H1 (cell line): ENCODE measurements around the gene DOCK10. TPM values are rescaled to one million over a fixed set of nuclear protein-coding genes. Genes with fewer than 3 reads are reported as not detected.

Source experiments
- CTCF ChIA-PET: fragments of 300-600 bp; sonication (Branson Sonifier 250); formaldehyde crosslinking; loops from one replicate; lab custom pipeline; 2021; ENCODE audit not compliant: partially characterized antibody; lab: Charles Lee
- POLR2A ChIA-PET: fragments of 300-600 bp; sonication (Branson Sonifier 250); formaldehyde crosslinking; loops from one replicate; lab custom pipeline; 2021; ENCODE audit warnings: inconsistent platforms; ENCODE audit not compliant: partially characterized antibody; lab: Charles Lee
- DNase-seq, 2 experiments: peaks; one replicate each; pipeline versions ENCODE4 v3.0.0 to v3.0.0-alpha.2; 2010 to 2022; ENCODE audit warnings: low spot score in 2 of 2, low read depth in 1 of 2, mixed read lengths in 1 of 2
- FAIRE-seq: peaks from 2 replicates; lab custom pipeline; 2011; peaks lifted over from hg19 to GRCh38; lab: Jason Lieb, UNC
- H2AFZ ChIP-seq: 2 replicates; pipeline ENCODE4 v1.8.1; 2012; ENCODE audit warnings: low read length, inconsistent platforms
- H2AK5ac ChIP-seq: 2 replicates; pipeline ENCODE4 v1.6.1; 2013; ENCODE audit warnings: low read depth, low read length
- H2BK120ac ChIP-seq: replicated peaks from 2 replicates; pipeline ENCODE3; 2013; ENCODE audit warnings: low read depth, low read length, inconsistent platforms
- H2BK12ac ChIP-seq: 2 replicates; pipeline ENCODE4 v1.6.1; 2013; ENCODE audit warnings: low read depth, low read length
- H2BK15ac ChIP-seq: 2 replicates; pipeline ENCODE4 v1.6.1; 2013; ENCODE audit warnings: low read length
- H2BK20ac ChIP-seq: 2 replicates; pipeline ENCODE4 v1.6.1; 2013; ENCODE audit warnings: low read length
- H2BK5ac ChIP-seq: 2 replicates; pipeline ENCODE4 v1.6.1; 2013; ENCODE audit warnings: low read depth, low read length
- H3K14ac ChIP-seq: 2 replicates; pipeline ENCODE4 v1.6.1; 2013; ENCODE audit warnings: inconsistent platforms; ENCODE audit not compliant: insufficient read length
- H3K18ac ChIP-seq: 2 replicates; pipeline ENCODE4 v1.6.1; 2013; ENCODE audit warnings: low read length; ENCODE audit errors: extremely low read depth
- H3K23ac ChIP-seq: 2 replicates; pipeline ENCODE4 v1.6.1; 2013; ENCODE audit warnings: inconsistent platforms; ENCODE audit not compliant: insufficient read length
- H3K23me2 ChIP-seq: 2 replicates; pipeline ENCODE4 v1.6.1; 2013; ENCODE audit warnings: low read depth, low read length
- H3K27ac ChIP-seq: 2 replicates; pipeline ENCODE4 v1.6.1; 2011; ENCODE audit warnings: low read depth, low read length, inconsistent platforms
- H3K27me3 ChIP-seq, 4 experiments: replicated peaks in 1 of 4; 1 replicate in 1 of 4; 2 replicates in 3 of 4; pipeline versions ENCODE4 v1.6.1 to v1.8.1; 2011 to 2013; ENCODE audit warnings: low read length in 3 of 4, mild to moderate bottlenecking in 3 of 4, inconsistent platforms in 2 of 4, mixed read lengths in 2 of 4, moderate library complexity in 1 of 4; ENCODE audit not compliant: control insufficient read depth in 3 of 4, insufficient read depth in 3 of 4; ENCODE audit errors: extremely low read depth in 1 of 4
- H3K36me3 ChIP-seq, 4 experiments: 2 replicates each; pipeline versions ENCODE4 v1.6.1 to v1.8.1; 2011 to 2013; ENCODE audit warnings: mild to moderate bottlenecking in 4 of 4, low read length in 3 of 4, moderate library complexity in 2 of 4, control low read depth in 1 of 4, inconsistent platforms in 1 of 4; ENCODE audit not compliant: insufficient read depth in 4 of 4, control insufficient read depth in 2 of 4
- H3K4ac ChIP-seq: replicated peaks from 2 replicates; pipeline ENCODE3; 2013; ENCODE audit warnings: low read length, low read depth, mixed read lengths, inconsistent platforms; ENCODE audit not compliant: insufficient read length
- H3K4me1 ChIP-seq, 4 experiments: replicated peaks in 1 of 4; 1 replicate in 1 of 4; 2 replicates in 3 of 4; pipeline versions ENCODE4 v1.6.1 to v1.8.1; 2011 to 2013; ENCODE audit warnings: low read length in 3 of 4, inconsistent platforms in 2 of 4, mixed read lengths in 1 of 4; ENCODE audit not compliant: insufficient read depth in 4 of 4, control insufficient read depth in 3 of 4
- H3K4me2 ChIP-seq, 2 experiments: 2 replicates each; pipeline versions ENCODE4 v1.6.1 to v1.8.1; 2011 to 2013; ENCODE audit warnings: low read depth in 2 of 2, low read length in 2 of 2, control low read depth in 1 of 2, inconsistent platforms in 1 of 2, mild to moderate bottlenecking in 1 of 2; ENCODE audit not compliant: insufficient read depth in 1 of 2
- H3K4me3 ChIP-seq, 4 experiments: fragments of 200-600, 300-600 bp in 1 of 4; sonication (generic), shearing (Covaris generic), sonication (Bioruptor Twin) in 1 of 4; 2 replicates each; pipeline versions ENCODE4 v1.5.1 to v1.8.1; 2011 to 2016; ENCODE audit warnings: low read length in 4 of 4, low read depth in 3 of 4, control low read depth in 2 of 4, inconsistent platforms in 2 of 4, mild to moderate bottlenecking in 2 of 4, mixed read lengths in 1 of 4, moderate library complexity in 1 of 4; ENCODE audit not compliant: insufficient read depth in 2 of 4; ENCODE audit errors: extremely low read depth in 1 of 4
- H3K56ac ChIP-seq: replicated peaks from 2 replicates; pipeline ENCODE3; 2013; ENCODE audit warnings: low read depth, mild to moderate bottlenecking, mixed read lengths, low read length, inconsistent platforms; ENCODE audit not compliant: insufficient read length
- H3K79me1 ChIP-seq: 2 replicates; pipeline ENCODE4 v1.6.1; 2013; ENCODE audit warnings: low read depth, low read length, control low read depth
- H3K79me2 ChIP-seq, 2 experiments: 2 replicates each; pipeline versions ENCODE4 v1.6.1 to v1.8.1; 2012 to 2013; ENCODE audit warnings: low read length in 2 of 2, mild to moderate bottlenecking in 2 of 2, inconsistent platforms in 1 of 2; ENCODE audit not compliant: insufficient read depth in 2 of 2, control insufficient read depth in 1 of 2
- H3K9ac ChIP-seq, 4 experiments: replicated peaks in 1 of 4; 1 replicate in 1 of 4; 2 replicates in 3 of 4; pipeline versions ENCODE4 v1.6.1 to v1.8.1; 2011 to 2013; ENCODE audit warnings: low read depth in 3 of 4, low read length in 3 of 4, control low read depth in 2 of 4, mild to moderate bottlenecking in 2 of 4, moderate library complexity in 2 of 4, inconsistent platforms in 1 of 4; ENCODE audit errors: extremely low read depth in 1 of 4
- H3K9me3 ChIP-seq, 2 experiments: 2 replicates each; pipeline versions ENCODE4 v1.6.1 to v1.8.1; 2012 to 2013; ENCODE audit warnings: mild to moderate bottlenecking in 2 of 2, moderate library complexity in 2 of 2, control low read depth in 1 of 2, inconsistent platforms in 1 of 2, low read depth in 1 of 2, low read length in 1 of 2, mixed read lengths in 1 of 2; ENCODE audit not compliant: insufficient read depth in 2 of 2
- H4K20me1 ChIP-seq, 2 experiments: replicated peaks in 1 of 2; 2 replicates each; pipeline versions ENCODE3 to v1.8.1; 2011 to 2013; ENCODE audit warnings: inconsistent platforms in 2 of 2, low read length in 2 of 2, mild to moderate bottlenecking in 1 of 2; ENCODE audit not compliant: insufficient read depth in 2 of 2, control insufficient read depth in 1 of 2
- H4K5ac ChIP-seq: 2 replicates; pipeline ENCODE4 v1.6.1; 2013; ENCODE audit warnings: low read length, low read depth, mixed read lengths, inconsistent platforms; ENCODE audit not compliant: insufficient read length
- H4K8ac ChIP-seq: 2 replicates; pipeline ENCODE4 v1.8.0; 2013; ENCODE audit warnings: mild to moderate bottlenecking, moderate library complexity, low read length, inconsistent platforms; ENCODE audit not compliant: insufficient read depth; ENCODE audit errors: extremely low read depth
- H4K91ac ChIP-seq: replicated peaks from 2 replicates; pipeline ENCODE3; 2013; ENCODE audit warnings: low read length, mixed read lengths, inconsistent platforms; ENCODE audit not compliant: insufficient read length
- ASH2L ChIP-seq: fragments of 200-600, 300-600 bp; sonication (generic); IDR thresholded peaks from one replicate; pipeline ENCODE4 v1.7.1; 2017; ENCODE audit warnings: low read length
- CHD1 ChIP-seq: IDR thresholded peaks from 2 replicates; pipeline ENCODE4 v1.6.1; 2012; ENCODE audit warnings: low read depth, low read length, improper control_type of control experiment
- FOSL1 ChIP-seq: IDR thresholded peaks from 2 replicates; pipeline ENCODE4 v1.6.1; 2011; ENCODE audit warnings: mild to moderate bottlenecking, low read depth, low read length, moderate library complexity; ENCODE audit not compliant: insufficient read depth
- NANOG ChIP-seq: IDR thresholded peaks from 2 replicates; pipeline ENCODE4 v1.6.1; 2011; ENCODE audit warnings: low read length, low read depth, mild to moderate bottlenecking, inconsistent platforms; ENCODE audit not compliant: insufficient read depth, poor library complexity, severe bottlenecking
- RBBP5 ChIP-seq: IDR thresholded peaks from 2 replicates; pipeline ENCODE4 v1.7.1; 2012; ENCODE audit warnings: low read depth, mild to moderate bottlenecking, inconsistent platforms, low read length, moderate library complexity, borderline replicate concordance
- RFX5 ChIP-seq: IDR thresholded peaks from 2 replicates; pipeline ENCODE4 v1.6.1; 2011; ENCODE audit warnings: low read depth, low read length, improper control_type of control experiment, borderline replicate concordance
- SAP30 ChIP-seq: fragments of 300-600 bp; sonication (generic); IDR thresholded peaks from 2 replicates; pipeline ENCODE4 v1.7.1; 2012; ENCODE audit warnings: low read length, moderate library complexity, mild to moderate bottlenecking, inconsistent platforms; ENCODE audit not compliant: insufficient read depth, insufficient replicate concordance
- TEAD4 ChIP-seq: IDR thresholded peaks from 2 replicates; pipeline ENCODE4 v1.6.1; 2012; ENCODE audit warnings: low read depth, low read length, inconsistent platforms, mixed read lengths
- WGBS, 2 experiments: shearing (Covaris generic) in 1 of 2; methylation state at CpG; one replicate each; pipeline versions ENCODE4 v1.1.6 to v1.1.7; 2013 to 2015; ENCODE audit warnings: low lambda C conversion rate in 2 of 2, mixed read lengths in 2 of 2, inconsistent platforms in 1 of 2, low coverage in 1 of 2, missing lambda C conversion rate in 1 of 2; ENCODE audit not compliant: insufficient replicate concordance in 2 of 2, insufficient coverage in 1 of 2, insufficient read length in 1 of 2; ENCODE audit errors: extremely low coverage in 1 of 2, missing lambda C conversion rate in 1 of 2; 5-methylcytosine and 5-hydroxymethylcytosine counted together
- polyA plus RNA-seq, 7 experiments: library from polyadenylated mRNA; depleted of rRNA in 3 of 7; stranded (reverse) in 5 of 7; unstranded in 2 of 7; fragments of >200 nt in 5 of 7; fragments of 200-250 nt in 2 of 7; gene quantifications; 1 replicate in 5 of 7; 2 replicates in 1 of 7; 4 replicates in 1 of 7; pipeline versions ENCODE4 v1.2.1 to v1.2.3, GENCODE V29; 2011 to 2013; ENCODE audit warnings: missing spikeins in 2 of 7, mixed read lengths in 2 of 7
- total RNA-seq: library from RNA; stranded (reverse); fragmentation: NEBNext Ultra II Directional; extraction: Animal tissue kit (Norgen Biotek cat#: 25700); gene quantifications from 2 replicates; pipeline ENCODE4 v1.2.1, GENCODE V29; 2021
- TF ChIP-seq, protein P1 (sequence below), 3 experiments: IDR thresholded peaks; 1 replicate in 2 of 3; 2 replicates in 1 of 3; pipeline versions ENCODE4 v1.5.1 to v1.6.1; 2011; ENCODE audit warnings: low read length in 3 of 3, mild to moderate bottlenecking in 3 of 3, inconsistent platforms in 2 of 3, low read depth in 1 of 3, moderate library complexity in 1 of 3; ENCODE audit not compliant: insufficient read depth in 1 of 3; ENCODE audit errors: control extremely low read depth in 1 of 3

DOCK10 gene
- total and polyA plus RNA-seq, 2 of the 8 experiments (the other 6 are each of a cell fraction or from before 2014, with no cell fraction given) = 0.33 to 1.6 TPM

- no peak overlapping the region for H2BK120ac ChIP-seq
- TF ChIP-seq RFX5 (no peak), TEAD4 (no peak), ASH2L (no peak), RBBP5 (no peak), FOSL1 (no peak), SAP30 (no peak), NANOG (no peak), CHD1 (no peak)
- TF ChIP-seq, protein P1, sequence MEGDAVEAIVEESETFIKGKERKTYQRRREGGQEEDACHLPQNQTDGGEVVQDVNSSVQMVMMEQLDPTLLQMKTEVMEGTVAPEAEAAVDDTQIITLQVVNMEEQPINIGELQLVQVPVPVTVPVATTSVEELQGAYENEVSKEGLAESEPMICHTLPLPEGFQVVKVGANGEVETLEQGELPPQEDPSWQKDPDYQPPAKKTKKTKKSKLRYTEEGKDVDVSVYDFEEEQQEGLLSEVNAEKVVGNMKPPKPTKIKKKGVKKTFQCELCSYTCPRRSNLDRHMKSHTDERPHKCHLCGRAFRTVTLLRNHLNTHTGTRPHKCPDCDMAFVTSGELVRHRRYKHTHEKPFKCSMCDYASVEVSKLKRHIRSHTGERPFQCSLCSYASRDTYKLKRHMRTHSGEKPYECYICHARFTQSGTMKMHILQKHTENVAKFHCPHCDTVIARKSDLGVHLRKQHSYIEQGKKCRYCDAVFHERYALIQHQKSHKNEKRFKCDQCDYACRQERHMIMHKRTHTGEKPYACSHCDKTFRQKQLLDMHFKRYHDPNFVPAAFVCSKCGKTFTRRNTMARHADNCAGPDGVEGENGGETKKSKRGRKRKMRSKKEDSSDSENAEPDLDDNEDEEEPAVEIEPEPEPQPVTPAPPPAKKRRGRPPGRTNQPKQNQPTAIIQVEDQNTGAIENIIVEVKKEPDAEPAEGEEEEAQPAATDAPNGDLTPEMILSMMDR (IDR thresholded peaks at IDR 0.05; ENCODE audit: control extremely low read depth in 1 of 3, insufficient read depth in 1 of 3, low read depth in 1 of 3, low read length in 3 of 3) = no peak
- no peak overlapping the region for H3K4ac ChIP-seq
- H2BK12ac ChIP-seq = no peak overlapping the region
- H3K18ac ChIP-seq = no peak overlapping the region
- H3K79me1 ChIP-seq = no peaks in the 10 kb centered on the region
- H4K8ac ChIP-seq = no peak overlapping the region; the same call in 1 of the 2 replicates
- no peak overlapping the region for H3K4me3 ChIP-seq
- DNase-seq (no peak), FAIRE-seq (no peak)
- H2AFZ ChIP-seq = no peak overlapping the region
- H2AK5ac ChIP-seq = no peak overlapping the region
- no peaks in the 10 kb centered on the region for H3K27me3 ChIP-seq
- H3K79me2 ChIP-seq = no peaks in the 10 kb centered on the region
- H4K5ac ChIP-seq = no peak overlapping the region
- H3K56ac ChIP-seq = no peak overlapping the region
- no peak overlapping the region for H3K27ac ChIP-seq
- H2BK15ac ChIP-seq = no peak overlapping the region
- H3K9me3 ChIP-seq = no peaks in the 10 kb centered on the region
- H4K20me1 ChIP-seq = no peaks in the 10 kb centered on the region
- no peaks in the 10 kb centered on the region for H3K36me3 ChIP-seq
- no peaks in the 10 kb centered on the region for H3K4me1 ChIP-seq
- H2BK20ac ChIP-seq = no peak overlapping the region
- H4K91ac ChIP-seq = no peak overlapping the region
- no peaks in the 10 kb centered on the region for H3K23me2 ChIP-seq
- H3K4me2 ChIP-seq = no peak overlapping the region
- H3K9ac ChIP-seq = no peak overlapping the region
- H2BK5ac ChIP-seq = no peak overlapping the region
- CTCF ChIA-PET = interaction anchor here (0.8 to 2.0 kb wide), 6 partner anchors 14 to 829 kb away, joined by 3 to 5 read pairs (median 4); no protein-coding TSS in a partner anchor
- POLR2A ChIA-PET = no interaction called here
- no peak overlapping the region for H3K14ac ChIP-seq
- no peak overlapping the region for H3K23ac ChIP-seq
- 94% methylated on average over 2 of the region's 2 CpGs; no CpG with 5 or more reads in 1 of the 2 experiments for WGBS, 2 experiments
These were observed 210.7 kb downstream of the DOCK10 start for GRCh38 chr2:224831530-224831929.
